GM12864 (cell line): ENCODE data around the gene DPYSL5.

Experiments used
- DNase-seq: peaks from one replicate; pipeline ENCODE4 v3.0.0-alpha.2; 2011; ENCODE audit warnings: low read depth
- H3K4me3 ChIP-seq: 2 replicates; pipeline ENCODE4 v1.5.1; 2011; ENCODE audit warnings: mild to moderate bottlenecking, low read depth, low read length, control low read depth
- CTCF ChIP-seq: IDR thresholded peaks from 2 replicates; pipeline ENCODE4 v1.5.1; 2011; ENCODE audit warnings: low read depth, mild to moderate bottlenecking, moderate library complexity, low read length, control low read depth, inconsistent platforms; ENCODE audit errors: missing control alignments

Gene DPYSL5

GRCh38 chr2:26938399-26939118 lies 90.6 kb downstream of the DPYSL5 start:
- DNase-seq: no peak
- no peak for TF ChIP-seq CTCF
- no peak overlapping the region for H3K4me3 ChIP-seq

DNA sequence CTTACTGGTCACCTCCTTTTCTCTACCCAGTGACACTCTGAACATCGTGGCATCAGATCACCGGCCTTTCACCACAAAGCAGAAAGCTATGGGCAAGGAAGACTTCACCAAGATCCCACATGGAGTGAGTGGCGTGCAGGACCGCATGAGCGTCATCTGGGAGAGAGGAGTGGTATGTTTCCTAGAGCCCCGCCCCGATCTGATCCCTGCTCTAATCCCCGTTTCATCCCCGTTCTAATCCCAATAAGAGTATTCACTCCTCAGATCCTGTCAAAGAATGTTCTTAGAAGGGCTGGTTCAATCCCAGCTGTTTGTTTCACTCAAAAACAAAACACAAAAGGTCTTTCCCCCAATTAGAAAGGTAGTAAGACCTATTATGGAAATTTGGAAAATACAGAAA lies 92.1 kb downstream of the DPYSL5 start:
- H3K4me3 ChIP-seq: no peak overlapping the region
- TF ChIP-seq CTCF: no peak
- DNase-seq: no peak

DNA sequence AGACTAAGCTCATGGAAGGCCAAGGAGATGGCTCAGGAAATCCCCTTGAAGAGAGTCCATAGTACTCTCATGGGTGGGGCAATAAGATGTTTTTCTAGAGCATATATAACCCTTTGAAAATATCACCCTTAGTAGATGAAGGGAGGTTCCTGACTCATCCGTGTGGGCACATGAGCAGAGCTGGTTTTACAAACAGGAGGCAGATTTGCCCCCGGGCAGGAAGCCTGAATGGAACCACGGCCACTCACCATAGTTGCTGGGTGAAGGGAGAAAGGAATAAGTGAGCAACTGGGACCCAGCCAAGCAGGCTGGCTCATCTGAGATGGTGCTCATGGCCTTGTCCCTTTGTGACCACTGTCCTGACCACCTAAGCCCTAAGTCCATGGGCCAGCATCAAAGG lies 93.6 kb downstream of the DPYSL5 start:
- DNase-seq: no peak

GRCh38 chr2:26942543-26943295 lies 94.8 kb downstream of the DPYSL5 start:
- no peak overlapping the region for H3K4me3 ChIP-seq
- TF ChIP-seq CTCF: peak; percentile 88
- DNase-seq: no peak

More for the DNA sequence above, 93.6 kb downstream of the DPYSL5 start:
- TF ChIP-seq CTCF: no peak
- H3K4me3 ChIP-seq: no peak overlapping the region

DNA sequence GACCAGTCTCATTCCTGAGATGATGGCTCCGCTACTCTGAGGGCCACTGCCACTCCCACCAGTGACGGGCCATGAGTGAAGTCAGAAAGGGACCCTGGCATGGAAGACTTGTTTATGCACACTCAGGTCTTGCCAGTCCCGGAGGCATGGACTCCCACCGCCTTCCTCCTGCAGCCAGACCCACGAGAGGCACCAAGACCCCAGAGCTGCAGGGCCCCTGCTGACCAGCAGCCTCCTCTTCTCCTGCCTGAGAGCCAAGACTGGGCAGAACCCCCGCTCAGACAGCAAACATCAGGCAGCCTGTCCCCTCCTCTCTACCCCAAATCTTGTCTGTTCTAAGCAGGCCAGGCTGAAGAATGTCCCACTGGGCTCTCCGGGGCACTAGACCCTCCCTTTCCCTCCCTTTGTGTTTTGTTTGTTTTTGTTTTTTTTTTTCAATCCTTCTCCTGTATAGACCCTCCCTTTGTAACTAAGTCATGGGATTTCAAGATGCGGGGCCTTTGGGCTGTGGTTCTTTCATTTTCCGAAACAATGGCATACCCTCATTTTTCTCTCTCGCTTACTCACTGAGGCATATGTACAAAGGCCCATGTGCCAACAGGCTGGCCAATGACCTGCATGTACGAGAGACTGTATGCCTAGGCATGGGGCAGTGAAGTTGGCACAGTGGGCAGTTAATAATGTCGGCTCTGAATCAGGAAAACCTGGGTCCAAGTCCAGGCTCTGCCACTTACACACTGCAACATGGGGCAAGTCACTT lies 98.2 kb downstream of the DPYSL5 start:
- no peak overlapping the region for H3K4me3 ChIP-seq
- no peak for DNase-seq
- TF ChIP-seq CTCF: no peak

- H3K4me3 ChIP-seq: no peak overlapping the region
- no peak for DNase-seq
These were observed 99.2 kb downstream of the DPYSL5 start for GRCh38 chr2:26946841-26947784.

More at GRCh38 chr2:26946841-26947784, 99.2 kb downstream of the DPYSL5 start:
- no peak for TF ChIP-seq CTCF
